GM12873 (cell line): ENCODE data around the gene SND1.

Experiments
- TF ChIP-seq, protein P1 (sequence below): IDR thresholded peaks from 2 replicates; pipeline ENCODE4 v1.5.1; 2012; ENCODE audit warnings: low read depth, mild to moderate bottlenecking, moderate library complexity, low read length, control low read depth; ENCODE audit not compliant: insufficient read depth; ENCODE audit errors: missing control alignments

Gene SND1

DNA sequence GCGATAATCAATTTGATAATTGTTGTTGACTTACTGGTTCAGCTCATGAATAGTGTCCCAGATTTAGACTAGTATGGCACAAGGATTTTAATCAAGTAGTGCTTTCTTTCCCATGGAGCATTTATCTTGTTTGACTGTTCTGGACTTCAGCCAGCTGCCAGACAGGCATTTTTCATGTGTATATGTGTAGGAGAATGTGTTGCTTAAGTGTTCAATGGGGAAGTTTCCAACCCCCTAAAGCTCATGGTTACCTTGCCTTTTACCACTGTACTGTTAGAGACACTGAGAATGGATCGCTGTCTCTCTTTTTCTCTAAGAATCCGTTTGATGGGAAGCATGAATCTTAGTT, 275.3 kb downstream of the SND1 start:
- TF ChIP-seq, protein P1, sequence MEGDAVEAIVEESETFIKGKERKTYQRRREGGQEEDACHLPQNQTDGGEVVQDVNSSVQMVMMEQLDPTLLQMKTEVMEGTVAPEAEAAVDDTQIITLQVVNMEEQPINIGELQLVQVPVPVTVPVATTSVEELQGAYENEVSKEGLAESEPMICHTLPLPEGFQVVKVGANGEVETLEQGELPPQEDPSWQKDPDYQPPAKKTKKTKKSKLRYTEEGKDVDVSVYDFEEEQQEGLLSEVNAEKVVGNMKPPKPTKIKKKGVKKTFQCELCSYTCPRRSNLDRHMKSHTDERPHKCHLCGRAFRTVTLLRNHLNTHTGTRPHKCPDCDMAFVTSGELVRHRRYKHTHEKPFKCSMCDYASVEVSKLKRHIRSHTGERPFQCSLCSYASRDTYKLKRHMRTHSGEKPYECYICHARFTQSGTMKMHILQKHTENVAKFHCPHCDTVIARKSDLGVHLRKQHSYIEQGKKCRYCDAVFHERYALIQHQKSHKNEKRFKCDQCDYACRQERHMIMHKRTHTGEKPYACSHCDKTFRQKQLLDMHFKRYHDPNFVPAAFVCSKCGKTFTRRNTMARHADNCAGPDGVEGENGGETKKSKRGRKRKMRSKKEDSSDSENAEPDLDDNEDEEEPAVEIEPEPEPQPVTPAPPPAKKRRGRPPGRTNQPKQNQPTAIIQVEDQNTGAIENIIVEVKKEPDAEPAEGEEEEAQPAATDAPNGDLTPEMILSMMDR = no peak

DNA sequence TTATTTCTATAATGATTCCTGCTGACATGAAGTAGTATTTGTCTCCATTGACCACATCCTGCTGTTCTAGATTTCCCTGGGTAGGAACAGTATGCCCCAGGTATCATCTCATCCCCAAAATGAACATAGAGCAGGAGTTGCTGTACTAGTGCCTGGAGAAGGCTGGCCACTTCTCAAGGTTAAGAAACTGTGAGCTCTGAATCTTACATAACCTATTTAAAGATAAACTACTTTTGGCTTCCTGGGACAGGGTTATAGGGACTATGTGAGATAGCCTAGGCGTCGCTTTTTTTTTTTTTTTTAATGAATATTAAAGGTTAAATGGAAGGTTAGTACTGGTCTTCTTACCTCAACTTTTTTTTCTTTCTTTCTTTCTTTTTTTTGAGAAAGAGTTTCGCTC, 276.2 kb downstream of the SND1 start:
- TF ChIP-seq, protein P1 = no peak

- TF ChIP-seq, protein P1 = no peak
These were observed 276.9 kb downstream of the SND1 start for GRCh38 chr7:127928852-127929251.

GRCh38 chr7:127930341-127931328, 278.6 kb downstream of the SND1 start:
- TF ChIP-seq, protein P1 = no peak

- TF ChIP-seq, protein P1 = no peak
These were observed 280.1 kb downstream of the SND1 start for GRCh38 chr7:127932076-127932475.

DNA sequence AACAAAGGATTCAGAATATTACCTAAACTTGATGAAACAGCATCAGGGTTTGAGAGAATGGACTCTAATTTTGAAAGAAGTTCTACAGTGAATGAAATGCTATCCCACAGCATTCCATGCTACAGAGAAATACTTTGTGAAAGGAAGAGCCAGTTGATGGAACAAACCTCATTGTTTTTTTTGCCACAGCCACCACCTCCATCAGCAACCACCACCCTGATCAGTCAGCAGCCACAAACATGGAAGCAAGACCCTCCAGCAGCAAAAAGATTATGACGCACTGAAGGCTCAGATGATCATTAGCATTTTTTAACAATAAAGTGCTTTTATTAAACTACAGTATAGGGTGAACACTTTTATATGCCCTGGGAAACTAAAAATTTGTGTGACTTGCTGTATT, 280.5 kb downstream of the SND1 start:
- TF ChIP-seq, protein P1 = no peak

GRCh38 chr7:127933146-127933545, 281.2 kb downstream of the SND1 start:
- TF ChIP-seq, protein P1 = no peak
